B cell (primary cell): ENCODE measurements around the gene KCNH3. TPM values are rescaled to one million over a fixed set of nuclear protein-coding genes. Genes with fewer than 3 reads are reported as not detected.

ENCODE experiments used
- ATAC-seq: fragments of 200-7000 bp; cut with Tn5 transposase; one replicate; pipeline ENCODE4 v1.10.0; 2021; ENCODE audit warnings: low read depth, mild to moderate bottlenecking, moderate number of reproducible peaks, moderate library complexity
- CTCF ChIA-PET: fragments of 350-600 bp; sonication (Branson Sonifier 250); formaldehyde crosslinking; loops from one replicate; lab custom pipeline; 2021; ENCODE audit warnings: antibody characterized with exemption, inconsistent platforms; lab: Charles Lee
- POLR2A ChIA-PET: fragments of 350-600 bp; sonication (Branson Sonifier 250); formaldehyde crosslinking; loops from one replicate; lab custom pipeline; 2021; ENCODE audit warnings: antibody characterized with exemption; lab: Charles Lee
- DNase-seq: peaks from one replicate; pipeline ENCODE4 v3.0.0; 2013
- H2AFZ ChIP-seq: 2 replicates; pipeline ENCODE4 v1.6.1; 2012; ENCODE audit warnings: mild to moderate bottlenecking, low read depth, low read length; ENCODE audit not compliant: insufficient read depth, poor library complexity, severe bottlenecking
- H3K27ac ChIP-seq, 2 donors: 1 replicate in 1 of 2; 2 replicates in 1 of 2; pipeline ENCODE4 v1.5.1; 2012 to 2013; ENCODE audit warnings: low read length in 2 of 2, mild to moderate bottlenecking in 2 of 2, moderate library complexity in 1 of 2
- H3K27me3 ChIP-seq, 4 experiments: fragments of 200-600 bp in 1 of 4; sonication (generic) in 1 of 4; replicated peaks in 1 of 4; 1 replicate in 2 of 4; 2 replicates in 2 of 4; pipeline versions ENCODE4 v1.6.1 to v1.7.0; 2013 to 2016; ENCODE audit warnings: low read length in 3 of 4, mild to moderate bottlenecking in 2 of 4, mixed read lengths in 1 of 4, moderate library complexity in 1 of 4; ENCODE audit not compliant: insufficient read depth in 4 of 4, control insufficient read depth in 3 of 4; ENCODE audit errors: control extremely low read depth in 1 of 4
- H3K36me3 ChIP-seq, 2 experiments: replicated peaks in 1 of 2; 1 replicate in 1 of 2; 2 replicates in 1 of 2; pipeline versions ENCODE4 v1.6.1 to v1.7.1; 2013; ENCODE audit warnings: low read length in 1 of 2; ENCODE audit not compliant: insufficient read depth in 2 of 2, control insufficient read depth in 1 of 2; ENCODE audit errors: control extremely low read depth in 1 of 2, extremely low read depth in 1 of 2
- H3K4me1 ChIP-seq, 2 donors: fragments of 200-600 bp in 1 of 2; sonication (generic) in 1 of 2; 1 replicate in 1 of 2; 2 replicates in 1 of 2; pipeline versions ENCODE4 v1.5.1 to v1.6.1; 2013 to 2017; ENCODE audit warnings: low read length in 2 of 2; ENCODE audit not compliant: control insufficient read depth in 2 of 2, insufficient read depth in 2 of 2
- H3K4me2 ChIP-seq: replicated peaks from 2 replicates; pipeline ENCODE3; 2012; ENCODE audit warnings: mild to moderate bottlenecking, low read depth, low read length; ENCODE audit not compliant: poor library complexity, severe bottlenecking
- H3K4me3 ChIP-seq, 5 experiments: fragments of 200-600 bp in 1 of 5; sonication (generic) in 1 of 5; 1 replicate in 3 of 5; 2 replicates in 2 of 5; pipeline versions ENCODE4 v1.5.1 to v1.7.0; 2011 to 2016; ENCODE audit warnings: low read length in 4 of 5, mild to moderate bottlenecking in 4 of 5, low read depth in 2 of 5, control low read depth in 1 of 5, moderate library complexity in 1 of 5; ENCODE audit not compliant: insufficient read depth in 1 of 5; ENCODE audit errors: control extremely low read depth in 1 of 5, extremely low read depth in 1 of 5
- H3K79me2 ChIP-seq: fragments of 200-600 bp; sonication (generic); one replicate; pipeline ENCODE4 v1.6.0; 2016; ENCODE audit warnings: low read length; ENCODE audit not compliant: control insufficient read depth, insufficient read depth
- H3K9ac ChIP-seq: fragments of 200-600 bp; sonication (generic); 2 replicates; pipeline ENCODE4 v1.6.1; 2017; ENCODE audit warnings: mild to moderate bottlenecking, low read length, moderate library complexity
- H3K9me3 ChIP-seq, 3 donors: one replicate each; pipeline versions ENCODE4 v1.6.1 to v1.7.1; 2013; ENCODE audit warnings: low read length in 2 of 3; ENCODE audit not compliant: control insufficient read depth in 2 of 3, insufficient read depth in 1 of 3; ENCODE audit errors: control extremely low read depth in 1 of 3
- H4K20me1 ChIP-seq: 2 replicates; pipeline ENCODE4 v1.6.0; 2012; ENCODE audit warnings: mild to moderate bottlenecking, low read length; ENCODE audit not compliant: insufficient read depth, control insufficient read depth, poor library complexity, severe bottlenecking
- H3K27ac Mint-ChIP-seq: one replicate; pipeline ENCODE4 v1.8.0; 2021; ENCODE audit warnings: mixed read lengths
- H3K27me3 Mint-ChIP-seq: one replicate; pipeline ENCODE4 v1.8.0; 2021; ENCODE audit warnings: mixed read lengths
- H3K4me1 Mint-ChIP-seq: one replicate; pipeline ENCODE4 v1.8.0; 2021; ENCODE audit warnings: mixed read lengths
- H3K4me3 Mint-ChIP-seq: one replicate; pipeline ENCODE4 v1.8.0; 2021; ENCODE audit warnings: mixed read lengths
- H3K9me3 Mint-ChIP-seq: one replicate; pipeline ENCODE4 v1.8.0; 2022; ENCODE audit warnings: mixed read lengths; ENCODE audit not compliant: insufficient read depth
- CTCF ChIP-seq: fragments of 200-600 bp; IDR thresholded peaks from one replicate; pipeline ENCODE4 v1.8.0; 2022; ENCODE audit warnings: antibody characterized with exemption, mild to moderate bottlenecking
- EZH2 ChIP-seq: IDR thresholded peaks from 2 replicates; pipeline ENCODE4 v1.6.1; 2012; ENCODE audit warnings: borderline replicate concordance, low read depth, mild to moderate bottlenecking, moderate library complexity, low read length; ENCODE audit not compliant: insufficient read depth, poor library complexity, severe bottlenecking
- WGBS: methylation state at CpG from one replicate; pipeline ENCODE4 v1.1.5; 2013; ENCODE audit warnings: missing lambda C conversion rate; ENCODE audit not compliant: insufficient coverage; 5-methylcytosine and 5-hydroxymethylcytosine counted together
- intact Hi-C: fragments of 100-400 bp; cut with micrococcal nuclease; formaldehyde crosslinking; loops from one replicate; pipeline ENCODE4 v1.10.0; 2022
- polyA plus RNA-seq: library from polyadenylated mRNA; depleted of rRNA; stranded (reverse); fragments of >200 nt; gene quantifications from 2 replicates; pipeline ENCODE4 v1.2.3, GENCODE V29; 2012
- total RNA-seq, 2 donors: library from RNA; stranded (reverse); fragments of 120-200 nt in 1 of 2; gene quantifications; 1 replicate in 1 of 2; 2 replicates in 1 of 2; pipeline versions ENCODE4 v1.2.3 to v1.2.4, GENCODE V29; 2013 to 2022

The KCNH3 gene
- total and polyA plus RNA-seq, 2 donors (not counting 1 experiment from before 2014, with no cell fraction given): 0.49 to 0.54 TPM

DNA sequence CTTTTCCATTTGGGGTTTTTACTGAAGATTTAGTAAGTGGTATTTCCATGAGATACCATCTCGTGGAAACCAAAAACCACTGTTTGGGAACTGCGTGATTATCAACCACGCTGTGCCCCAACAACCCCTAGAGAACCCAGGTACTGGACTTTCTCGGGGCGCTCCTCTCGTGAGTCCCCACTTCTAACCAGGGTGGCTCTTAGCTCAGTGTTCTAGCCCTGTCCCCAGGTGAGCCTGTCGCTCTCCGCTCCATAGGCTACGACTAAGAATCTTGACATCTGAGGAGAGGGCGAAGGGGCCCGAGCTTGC is 28.4 kb downstream of the KCNH3 start:
- Histone ChIP-seq H3K79me2 (peaks cover 67% of the 10 kb centered on the region), H3K36me3 (peaks cover 0 to 39% of the 10 kb centered on the region in 2 experiments), H3K4me2 (peak overlapping the region; percentile 91), H3K9me3 (no peaks in the 10 kb centered on the region), H2AFZ (peak overlapping the region; percentile 97), H3K9ac (peak overlapping the region; percentile 97), H4K20me1 (peaks cover 40% of the 10 kb centered on the region), H3K4me1 (peaks cover 15 to 29% of the 10 kb centered on the region in 2 donors), H3K27ac (peak overlapping the region; percentile 91 to 97), H3K4me3 (peak overlapping the region; percentile 62 to 98 (median 91)), H3K27me3 (no peaks in the 10 kb centered on the region)
- Mint-ChIP-seq H3K27me3 (no peaks in the 10 kb centered on the region), H3K4me1 (peaks cover 28% of the 10 kb centered on the region), H3K4me3 (peak overlapping the region; percentile 99), H3K27ac (peak overlapping the region; percentile 99), H3K9me3 (no peaks in the 10 kb centered on the region)
- TF ChIP-seq CTCF: no peak
- no peak for TF ChIP-seq EZH2
- DNase-seq (no peak), ATAC-seq (no peak)
- ChIA-PET POLR2A (interaction anchor here (0.6 to 1.5 kb wide), 5 partner anchors 13 to 702 kb away, joined by 3 to 12 read pairs (median 4); partner anchors contain the start of genes RND1 and TROAP), CTCF (interaction anchor here (0.6 to 1.5 kb wide), 3 partner anchors 16 to 505 kb away, joined by 3 to 6 read pairs (median 3); no protein-coding TSS in a partner anchor)
- intact Hi-C loops: loop anchor here (1.0 to 5.0 kb wide), 2 partner anchors 29 to 260 kb away; partner anchors contain the start of gene NCKAP5L
- WGBS: 5% methylated on average over 11 of the region's 11 CpGs
